Limb (tissue), 2 donors: ENCODE data around the gene OST4.
"Not testable (repeated sequence)": the region's sequence is repeated elsewhere in the genome, so short reads cannot be mapped to it uniquely, and the experiment has no call there.

Source experiments
- DNase-seq, 2 donors: peaks; one replicate each; pipeline ENCODE4 v3.0.0-alpha.2; 2016; ENCODE audit errors: extremely low spot score in 2 of 2

Gene OST4

GRCh38 chr2:27080140-27080469 lies 8.7 kb upstream of the OST4 start:
- no peak for DNase-seq

- no peak for DNase-seq
These were observed 8.0 kb upstream of the OST4 start for GRCh38 chr2:27079233-27080139.

GRCh38 chr2:27078267-27079194 lies 7.1 kb upstream of the OST4 start, which contains the start of gene EMILIN1:
EMILIN1 (plus strand) TSS chr2:27078615; CDS start chr2:27079066, 451 bp downstream.
- peak; percentile 91 to 94 for DNase-seq

- DNase-seq = no peak
These were observed 5.8 kb upstream of the OST4 start for GRCh38 chr2:27077231-27077630.

GRCh38 chr2:27076323-27076722 lies 4.9 kb upstream of the OST4 start:
- DNase-seq = no peak

- not testable (repeated sequence) for DNase-seq
These were observed 4.1 kb upstream of the OST4 start for GRCh38 chr2:27075566-27075871.

- DNase-seq = no peak
These were observed 3.5 kb upstream of the OST4 start for GRCh38 chr2:27074738-27075565.

GRCh38 chr2:27073782-27074181 lies 2.3 kb upstream of the OST4 start:
- DNase-seq = no peak

GRCh38 chr2:27072920-27073319 lies 1.5 kb upstream of the OST4 start:
- peak in 1 of 2 donors; percentile 51 for DNase-seq

- DNase-seq = peak; percentile 80 to 92
These were observed 756 bp upstream of the OST4 start for GRCh38 chr2:27071990-27072830.

GRCh38 chr2:27070653-27071276 lies 689 bp downstream of the OST4 start:
- DNase-seq = no peak

GRCh38 chr2:27069961-27070618 lies 1.4 kb downstream of the OST4 start:
- DNase-seq = no peak

- no peak for DNase-seq
These were observed 2.0 kb downstream of the OST4 start for GRCh38 chr2:27069436-27069835.

- DNase-seq = no peak
These were observed 4.1 kb downstream of the OST4 start for GRCh38 chr2:27067385-27067784.

GRCh38 chr2:27065128-27065527 lies 6.3 kb downstream of the OST4 start:
- no peak for DNase-seq

- DNase-seq = no peak
These were observed 11.1 kb downstream of the OST4 start for GRCh38 chr2:27060323-27060722.

GRCh38 chr2:27059141-27059820 lies 12.2 kb downstream of the OST4 start:
- DNase-seq = no peak

- DNase-seq = no peak
These were observed 13.2 kb downstream of the OST4 start for GRCh38 chr2:27058210-27058609.

- DNase-seq = no peak
These were observed 14.3 kb downstream of the OST4 start for GRCh38 chr2:27057184-27057583.
